ENCODE data around the gene OSM. TPM values are rescaled to one million over a fixed set of nuclear protein-coding genes. Genes with fewer than 3 reads are reported as not detected.

Gene OSM
- total and polyA plus RNA-seq, 2 donors (not counting 3 experiments of a cell fraction or from before 2014, with no cell fraction given) = not detected

- Histone ChIP-seq H3K79me2 (ENCODE audit: control insufficient read depth, insufficient read depth, low read length) (no peaks in the 10 kb centered on the region), H3K9ac (replicated peaks; ENCODE audit: extremely low read depth, insufficient read depth, low read length) (no peak overlapping the region), H3K36me3 (ENCODE audit: control insufficient read depth in 2 of 2, extremely low read depth in 1 of 2, insufficient read depth in 2 of 2, low read length in 2 of 2) (no peaks in the 10 kb centered on the region), H3K4me1 (ENCODE audit: control insufficient read depth, extremely low read depth, insufficient read depth, low read length) (peaks cover 6% of the 10 kb centered on the region), H3K9me1 (replicated peaks; ENCODE audit: control insufficient read depth, extremely low read depth, insufficient read depth, low read length) (no peaks in the 10 kb centered on the region), H3K4me2 (ENCODE audit: insufficient read depth, low read length) (no peak overlapping the region), H3K4me3 (replicated peaks in 1 of 3; ENCODE audit: insufficient read depth in 1 of 3, low read depth in 1 of 3, low read length in 3 of 3) (no peak overlapping the region), H3K27me3 (ENCODE audit: control insufficient read depth in 2 of 2, insufficient read depth in 2 of 2, low read length in 2 of 2) (no peaks in the 10 kb centered on the region), H2AFZ (ENCODE audit: low read depth, low read length) (no peak overlapping the region), H3K9me3 (replicated peaks; ENCODE audit: control insufficient read depth, insufficient read depth, low read length) (no peaks in the 10 kb centered on the region), H3K27ac (ENCODE audit: insufficient read depth, low read depth, low read length) (no peak overlapping the region), H4K20me1 (replicated peaks; ENCODE audit: control insufficient read depth, extremely low read depth, insufficient read depth, low read length) (no peaks in the 10 kb centered on the region)
- ChIA-PET CTCF (interaction anchor here (1.1 to 4.3 kb wide), 4 partner anchors 15 to 125 kb away, joined by 3 to 56 read pairs (median 20); partner anchors contain the start of gene RNF215), POLR2A (no interaction called here)
- DNase-seq (ENCODE audit: low read depth, low spot score) (no peak), FAIRE-seq (no peak)
- no peak for TF ChIP-seq EZH2 (IDR thresholded peaks at IDR 0.05; ENCODE audit: borderline replicate concordance, low read depth, low read length, severe bottlenecking)
- TF ChIP-seq POLR2A (IDR thresholded peaks at IDR 0.05; ENCODE audit: low read depth, low read length) = no peak
- TF ChIP-seq GATA2 (IDR thresholded peaks at IDR 0.05; ENCODE audit: insufficient read depth, insufficient read length, low read depth, low read length) = no peak
- TF ChIP-seq JUN (IDR thresholded peaks at IDR 0.05; ENCODE audit: borderline replicate concordance, insufficient read depth, insufficient read length, low read depth) = no peak
- TF ChIP-seq MAX (IDR thresholded peaks at IDR 0.05; ENCODE audit: insufficient read depth, insufficient read length) = no peak
- TF ChIP-seq FOS (IDR thresholded peaks at IDR 0.05; ENCODE audit: borderline replicate concordance, insufficient read depth, low read length) = no peak
- TF ChIP-seq MYC (IDR thresholded peaks at IDR 0.05; ENCODE audit: low read depth, low read length) = no peak
- TF ChIP-seq CTCF (IDR thresholded peaks at IDR 0.05; ENCODE audit: extremely low read depth in 1 of 2, insufficient read depth in 1 of 2, low read depth in 1 of 2, low read length in 2 of 2) = no peak
- dilution Hi-C loops (cut with MboI; ENCODE audit: extremely low pct_ligation_motif_present, low sequenced_read_pairs) = no loop called here
- no TSS peak for BruUV-seq (replicated peaks)
- intact Hi-C loops (cut with micrococcal nuclease) = no loop called here
Observed at GRCh38 chr22:30262112-30262511, 4.5 kb downstream of the OSM start.

All from endothelial cell of umbilical vein (primary cell).